GM12891 (cell line): Measurements from ENCODE around the gene ARMC2.

Experiments used
- PAX5 ChIP-seq: IDR thresholded peaks from 2 replicates; pipeline ENCODE4 v1.6.1; 2011; ENCODE audit warnings: low read length, moderate library complexity, mild to moderate bottlenecking; ENCODE audit not compliant: insufficient read depth, severe bottlenecking
- POLR2A ChIP-seq: IDR thresholded peaks from 2 replicates; pipeline ENCODE4 v1.6.1; 2011; ENCODE audit warnings: low read depth, low read length, control low read depth
- POLR2AphosphoS5 ChIP-seq: IDR thresholded peaks from 2 replicates; pipeline ENCODE4 v1.6.1; 2011; ENCODE audit warnings: low read depth, low read length, control low read depth
- POU2F2 ChIP-seq: IDR thresholded peaks from 2 replicates; pipeline ENCODE4 v1.6.1; 2011; ENCODE audit warnings: low read depth, mild to moderate bottlenecking, control low read depth, low read length, moderate library complexity
- SPI1 ChIP-seq: IDR thresholded peaks from 2 replicates; pipeline ENCODE4 v1.6.1; 2011; ENCODE audit warnings: low read depth, low read length, control low read depth
- TAF1 ChIP-seq: IDR thresholded peaks from 2 replicates; pipeline ENCODE4 v1.6.1; 2011; ENCODE audit warnings: low read depth, low read length, control low read depth

DNA sequence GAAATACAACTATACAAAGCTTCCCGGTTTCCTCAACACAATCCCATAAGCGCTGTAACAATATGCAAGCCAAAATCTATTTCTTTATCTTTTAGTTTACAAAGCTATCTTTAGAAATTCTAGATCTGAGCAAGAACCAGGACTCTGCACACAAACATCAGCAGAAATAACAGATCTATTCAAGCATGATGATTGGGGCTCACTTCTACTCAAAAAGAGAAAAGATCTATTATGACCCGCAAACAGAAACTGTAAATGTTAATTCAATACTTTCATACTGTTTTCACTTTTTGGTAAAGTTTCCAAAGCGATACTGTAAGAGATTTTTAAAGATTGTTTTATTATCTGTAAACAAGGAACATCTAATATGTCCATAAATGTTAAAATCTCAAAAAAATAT, 159.8 kb downstream of the ARMC2 start:
- TF ChIP-seq POLR2A: no peak
- TF ChIP-seq TAF1: no peak
- no peak for TF ChIP-seq POLR2AphosphoS5
- no peak for TF ChIP-seq SPI1
- no peak for TF ChIP-seq POU2F2
- TF ChIP-seq PAX5: peak; percentile 68
